SK-N-MC (cell line): ENCODE results near the gene CSKMT.

Experiments
- EZH2 ChIP-seq: fragments of 200-600 bp; sonication (generic); IDR thresholded peaks from one replicate; pipeline ENCODE4 v1.6.1; 2017; ENCODE audit warnings: antibody characterized with exemption
- POLR2AphosphoS5 ChIP-seq: IDR thresholded peaks from 2 replicates; pipeline ENCODE4 v1.6.1; 2012; ENCODE audit warnings: mild to moderate bottlenecking, low read depth, low read length, borderline replicate concordance

- no peak for TF ChIP-seq POLR2AphosphoS5
- TF ChIP-seq EZH2, result no peak
Observed at GRCh38 chr11:62621027-62621566, 44.0 kb upstream of the CSKMT start.
